Fibroblast of mammary gland (primary cell): ENCODE results near the gene PRUNE1.
A peak's percentile ranks its signal among the peaks of the same experiment; 100 is the strongest.

Experiments used
- DNase-seq: peaks from one replicate; pipeline ENCODE4 v3.0.0-alpha.2; 2010; ENCODE audit warnings: low read depth
- H3K4me3 ChIP-seq: 2 replicates; pipeline ENCODE4 v1.5.1; 2011; ENCODE audit warnings: low read depth, mild to moderate bottlenecking, low read length, moderate library complexity; ENCODE audit not compliant: control insufficient read depth
- TF ChIP-seq, protein P1 (sequence below): conservative IDR thresholded peaks from 2 replicates; pipeline ENCODE4 v1.5.1; 2011; ENCODE audit warnings: low read depth, low read length, inconsistent platforms; ENCODE audit not compliant: control insufficient read depth, insufficient read depth

PRUNE1 gene

DNA sequence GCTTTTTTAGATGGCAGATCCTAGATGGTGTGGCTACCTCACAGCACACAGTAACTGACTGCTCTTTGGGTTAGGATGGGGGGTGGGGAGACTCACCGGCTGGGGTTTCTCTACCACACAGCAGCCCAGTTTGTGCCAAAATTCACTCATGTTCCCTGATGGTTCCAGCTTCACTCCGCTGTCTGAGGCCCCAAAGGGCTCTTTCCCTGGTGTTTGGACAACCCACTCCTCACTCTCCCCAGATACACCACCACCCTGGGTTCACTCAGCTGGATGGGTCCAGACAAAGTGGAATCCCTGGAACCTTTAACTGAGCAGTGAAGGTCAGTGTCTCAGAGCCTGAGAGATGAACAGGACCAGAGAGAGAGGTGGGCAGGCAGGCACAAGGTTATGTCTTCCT, 47.3 kb downstream of the PRUNE1 start:
- no peak overlapping the region for H3K4me3 ChIP-seq
- TF ChIP-seq, protein P1, sequence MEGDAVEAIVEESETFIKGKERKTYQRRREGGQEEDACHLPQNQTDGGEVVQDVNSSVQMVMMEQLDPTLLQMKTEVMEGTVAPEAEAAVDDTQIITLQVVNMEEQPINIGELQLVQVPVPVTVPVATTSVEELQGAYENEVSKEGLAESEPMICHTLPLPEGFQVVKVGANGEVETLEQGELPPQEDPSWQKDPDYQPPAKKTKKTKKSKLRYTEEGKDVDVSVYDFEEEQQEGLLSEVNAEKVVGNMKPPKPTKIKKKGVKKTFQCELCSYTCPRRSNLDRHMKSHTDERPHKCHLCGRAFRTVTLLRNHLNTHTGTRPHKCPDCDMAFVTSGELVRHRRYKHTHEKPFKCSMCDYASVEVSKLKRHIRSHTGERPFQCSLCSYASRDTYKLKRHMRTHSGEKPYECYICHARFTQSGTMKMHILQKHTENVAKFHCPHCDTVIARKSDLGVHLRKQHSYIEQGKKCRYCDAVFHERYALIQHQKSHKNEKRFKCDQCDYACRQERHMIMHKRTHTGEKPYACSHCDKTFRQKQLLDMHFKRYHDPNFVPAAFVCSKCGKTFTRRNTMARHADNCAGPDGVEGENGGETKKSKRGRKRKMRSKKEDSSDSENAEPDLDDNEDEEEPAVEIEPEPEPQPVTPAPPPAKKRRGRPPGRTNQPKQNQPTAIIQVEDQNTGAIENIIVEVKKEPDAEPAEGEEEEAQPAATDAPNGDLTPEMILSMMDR = no peak
- DNase-seq = no peak

DNA sequence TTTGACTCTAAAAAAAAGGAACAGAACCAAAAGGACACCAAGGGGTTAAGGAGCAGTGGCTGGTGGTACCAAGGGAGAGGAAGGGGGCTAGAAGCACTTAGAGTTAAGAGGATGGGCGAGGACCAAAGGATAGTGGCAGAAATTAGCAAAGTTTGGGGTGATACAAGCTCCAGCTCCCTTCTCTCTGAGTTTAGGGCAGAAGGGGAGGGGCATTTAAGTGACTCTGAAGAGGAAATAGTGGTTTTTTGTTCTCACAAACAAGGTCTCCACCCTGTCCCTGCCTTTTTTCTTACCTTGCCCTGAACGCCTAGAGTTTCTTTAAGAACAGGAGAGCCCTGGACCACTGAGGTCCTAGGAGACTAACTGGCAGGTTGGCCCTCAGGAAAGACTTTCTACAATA, 47.9 kb downstream of the PRUNE1 start:
- TF ChIP-seq, protein P1 = no peak
- no peak for DNase-seq
- no peak overlapping the region for H3K4me3 ChIP-seq

DNA sequence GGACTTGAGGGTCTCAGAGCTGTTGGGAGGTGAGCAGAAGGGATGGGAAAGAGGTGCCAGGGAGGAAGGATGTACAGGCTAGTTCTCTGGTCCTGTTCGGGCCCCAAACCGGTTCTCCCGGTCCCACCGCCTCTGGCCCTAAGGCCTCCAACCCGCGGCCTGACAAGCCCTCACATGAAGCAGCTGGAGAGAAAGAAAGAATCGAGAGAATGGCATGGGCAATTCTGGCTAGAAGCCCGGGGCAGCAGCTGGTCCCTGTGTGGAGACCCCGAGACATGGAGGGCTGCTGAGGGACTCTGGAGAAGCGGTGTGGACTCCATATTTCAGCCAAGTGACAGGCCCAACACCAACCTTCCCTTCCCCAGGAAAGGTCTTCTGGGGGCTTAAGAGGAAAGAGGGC, 50.4 kb downstream of the PRUNE1 start:
- TF ChIP-seq, protein P1 = no peak
- H3K4me3 ChIP-seq = peak overlapping the region; percentile 97
- no peak for DNase-seq

DNA sequence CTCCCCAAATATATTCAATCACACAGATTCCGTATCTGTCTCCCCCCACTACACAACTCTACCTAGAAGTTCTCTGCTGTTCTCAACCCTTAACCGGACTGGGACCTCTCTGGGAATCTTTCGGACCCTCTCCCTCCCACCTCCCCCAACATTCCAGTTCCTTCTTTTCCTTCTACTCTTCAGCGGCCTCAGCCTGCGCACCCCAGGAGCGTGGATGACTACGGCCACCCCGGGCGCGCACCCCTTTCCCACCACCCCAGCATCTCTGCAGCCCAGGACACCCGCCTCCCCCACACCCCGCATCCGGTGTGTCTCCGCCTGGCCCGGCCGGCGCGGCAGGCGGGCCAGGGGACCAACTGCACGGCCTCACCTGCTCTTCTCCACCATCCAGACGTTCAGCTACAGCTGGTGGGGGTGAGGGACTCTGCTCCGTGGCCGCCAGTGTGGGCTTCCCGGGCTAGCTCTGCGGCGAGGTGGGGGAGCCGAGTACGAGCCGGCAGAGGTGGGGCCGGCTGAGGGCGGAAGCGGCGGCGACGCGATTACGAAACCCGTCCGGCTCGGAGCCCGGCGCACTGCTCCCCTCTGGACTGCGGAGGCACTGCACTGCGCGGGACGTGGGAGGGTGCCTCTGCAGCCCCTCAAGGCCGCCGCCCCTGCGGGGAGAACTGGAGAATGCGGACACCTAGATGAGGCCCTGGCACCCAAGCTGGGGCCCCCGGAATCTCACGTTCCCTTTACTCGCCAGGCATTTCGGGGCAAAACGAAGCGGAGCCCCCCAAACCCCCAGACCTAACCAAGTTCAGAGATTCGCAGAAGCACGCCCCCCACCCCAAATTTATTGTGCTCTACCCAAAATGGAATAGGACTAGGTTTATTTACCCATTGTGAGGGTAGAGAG, 51.1 kb downstream of the PRUNE1 start, which contains the start of gene CDC42SE1:
Gene CDC42SE1 (minus strand): TSS at position 514 of the 898 bp plus-strand sequence. CDS start 3,892 bp downstream, outside the sequence.
- H3K4me3 ChIP-seq = peak within 1 kb of the TSS; percentile 97
- TF ChIP-seq, protein P1 = peak; percentile 54
- DNase-seq = peak; percentile 73

DNA sequence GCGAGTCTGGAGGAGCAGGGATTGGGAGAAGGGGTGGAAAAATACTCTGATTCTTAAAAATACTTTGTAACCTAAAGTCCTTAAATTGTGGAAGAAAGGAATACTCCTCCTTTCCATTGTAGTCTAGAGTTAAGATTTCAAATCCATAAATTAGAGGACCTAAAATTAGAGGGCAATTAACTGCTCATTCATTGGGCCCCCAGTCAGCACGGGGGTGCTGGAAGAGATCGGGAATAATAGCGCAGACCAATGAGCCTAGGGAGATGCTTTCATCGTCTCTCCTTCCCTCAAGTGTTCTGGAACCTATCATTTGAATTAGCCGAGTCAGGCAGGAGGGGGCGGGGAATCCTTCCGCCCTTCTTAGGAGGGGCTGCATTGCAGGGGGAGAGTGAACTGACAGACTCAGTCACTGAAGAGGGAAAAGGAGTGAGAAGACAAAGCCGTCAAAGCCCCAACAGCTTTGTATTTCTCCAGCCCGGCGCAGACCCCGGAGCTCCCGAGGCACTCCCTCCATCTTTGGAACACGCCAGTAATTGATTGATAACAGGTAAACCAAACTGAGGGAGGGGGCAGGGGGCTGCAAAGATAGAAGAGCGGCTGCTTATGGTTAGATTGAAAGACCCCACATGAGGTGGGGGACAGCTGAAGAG, 51.9 kb downstream of the PRUNE1 start, which contains the start of gene MLLT11:
Gene MLLT11 (plus strand): TSS at position 391 of the 650 bp plus-strand sequence. CDS start 6,828 bp downstream, outside the sequence.
- peak within 1 kb of the TSS; percentile 97 for H3K4me3 ChIP-seq
- peak; percentile 70 for DNase-seq
- TF ChIP-seq, protein P1 = no peak

DNA sequence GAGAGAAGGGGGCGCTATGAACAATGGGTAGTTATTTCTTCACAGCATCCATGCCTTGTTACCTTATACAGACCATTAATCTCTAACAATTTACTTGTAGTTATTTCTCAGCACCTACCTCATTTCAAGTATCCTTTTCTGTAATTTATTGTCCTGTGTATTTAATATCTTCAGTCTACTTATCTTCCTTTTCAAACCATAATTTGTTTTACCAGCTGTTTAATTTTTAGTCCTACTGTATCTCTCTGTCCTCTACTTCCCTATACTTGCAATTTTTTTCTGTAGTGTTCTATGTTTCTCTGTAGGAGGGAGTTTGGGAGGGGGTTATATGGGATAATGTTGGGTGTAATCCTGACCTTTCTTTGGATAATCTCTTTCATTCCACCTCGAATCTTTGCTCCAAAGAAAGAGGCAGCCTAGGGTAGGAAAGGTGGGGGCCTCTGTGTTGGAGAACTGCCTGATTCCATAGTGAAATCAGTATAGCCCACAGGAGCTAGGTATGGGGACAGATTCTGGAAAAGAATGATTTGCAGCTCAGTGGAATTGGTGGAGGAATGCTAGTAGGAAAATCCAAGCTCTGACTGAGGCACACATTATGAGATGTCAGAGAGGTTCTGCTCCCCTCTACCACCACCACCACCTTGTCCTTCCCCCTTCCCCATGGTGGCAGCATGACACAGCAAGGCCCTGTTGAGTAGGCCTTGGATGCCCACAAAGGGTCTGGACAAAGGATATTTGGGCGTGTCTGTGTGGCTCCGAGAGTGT, 52.6 kb downstream of the PRUNE1 start:
- H3K4me3 ChIP-seq = peak overlapping the region; percentile 97
- TF ChIP-seq, protein P1 = no peak
- no peak for DNase-seq
